Fibroblast of the conjunctiva (primary cell): ENCODE results near the gene RAPGEF4.

ENCODE experiments used
- DNase-seq: peaks from one replicate; pipeline ENCODE4 v3.0.0-alpha.2; 2010; ENCODE audit warnings: low read depth

RAPGEF4 gene

DNA sequence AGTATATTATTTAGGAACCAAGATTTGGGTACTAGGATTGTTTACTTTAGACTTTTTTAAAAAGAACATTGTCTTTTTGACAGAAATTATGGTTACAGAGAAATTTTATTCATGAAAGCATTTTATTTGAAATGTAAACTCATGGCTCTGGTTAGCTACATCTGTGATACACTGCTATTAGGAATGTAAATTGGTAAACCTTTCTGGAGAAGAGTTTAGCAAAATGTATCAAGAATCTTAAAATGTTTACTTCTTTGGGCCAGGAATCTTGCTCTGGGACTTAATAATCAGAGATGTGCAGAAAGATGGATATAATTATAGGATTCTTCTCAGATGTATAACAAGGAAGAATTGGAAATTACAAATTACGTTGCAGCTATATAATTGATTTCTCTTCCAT is 359.7 kb downstream of the RAPGEF4 start:
- no peak for DNase-seq

GRCh38 chr2:173099271-173099670 is 363.6 kb downstream of the RAPGEF4 start:
- no peak for DNase-seq

GRCh38 chr2:173099804-173100203 is 364.2 kb downstream of the RAPGEF4 start:
- DNase-seq, result no peak

DNA sequence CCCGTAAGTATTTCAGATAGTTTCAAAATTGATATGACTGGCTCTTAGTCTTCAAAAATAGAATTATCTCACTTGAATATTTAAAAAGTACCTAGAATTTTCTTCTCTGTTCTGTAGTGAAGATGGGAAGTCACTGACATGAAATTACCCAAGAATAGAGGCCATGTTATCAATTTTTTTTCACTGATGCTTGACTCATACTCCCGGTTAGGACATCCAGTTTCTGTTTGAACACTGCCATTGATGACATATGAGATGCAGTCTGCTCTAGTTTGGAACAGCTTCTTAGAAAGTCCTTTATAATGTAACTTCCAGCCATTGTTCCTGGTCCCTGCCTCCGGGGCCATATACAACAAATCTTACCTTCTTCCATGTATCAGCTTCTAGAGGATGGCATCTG is 366.0 kb downstream of the RAPGEF4 start:
- no peak for DNase-seq
